ENCODE results near the gene SNAP23.

SNAP23 gene

DNA sequence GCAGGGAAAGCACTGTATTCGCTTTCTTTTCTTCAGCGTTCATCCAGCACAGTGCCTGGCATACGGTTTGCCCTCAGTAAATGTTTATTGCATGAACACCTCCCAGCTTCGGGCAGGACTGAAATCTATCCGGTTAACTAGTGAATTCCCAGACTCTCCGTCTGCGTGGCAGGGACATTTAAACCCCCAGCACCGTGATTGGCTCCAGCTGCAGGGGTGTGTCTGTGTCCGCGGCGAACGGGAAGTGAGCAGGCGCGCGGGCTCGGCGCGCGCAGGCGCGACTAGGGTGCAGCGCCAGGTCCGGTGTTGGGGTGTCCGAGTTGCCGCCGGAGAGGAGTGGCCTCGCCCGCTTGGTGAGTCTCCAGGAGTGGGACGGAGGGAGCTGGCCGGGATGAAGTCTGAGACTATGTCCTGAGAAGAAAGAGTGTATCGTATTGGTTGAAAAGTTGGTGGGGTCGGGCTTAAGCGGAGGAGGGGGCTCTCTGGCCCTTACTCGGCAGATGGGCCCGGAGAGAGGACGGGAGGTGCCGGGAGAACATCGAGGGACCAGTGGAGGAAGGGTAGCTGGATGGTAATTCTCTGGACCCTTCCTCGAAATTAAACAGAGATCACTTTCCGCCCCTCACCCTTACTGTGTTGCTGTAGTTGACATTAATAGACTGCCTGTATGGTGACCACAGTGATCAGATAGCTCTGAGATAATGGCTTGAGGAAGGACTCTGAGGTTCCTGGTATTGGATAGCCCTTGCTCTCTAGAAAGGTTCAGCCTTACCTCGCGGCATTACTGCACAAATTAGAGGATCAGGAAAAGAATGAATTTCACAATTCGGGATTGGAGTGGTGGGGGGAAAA, at the start of gene SNAP23:
SNAP23 (plus strand) TSS at position 274 of the 852 bp plus-strand sequence. CDS start 16,213 bp downstream, outside the sequence.
- peak; percentile 84 for DNase-seq

DNA sequence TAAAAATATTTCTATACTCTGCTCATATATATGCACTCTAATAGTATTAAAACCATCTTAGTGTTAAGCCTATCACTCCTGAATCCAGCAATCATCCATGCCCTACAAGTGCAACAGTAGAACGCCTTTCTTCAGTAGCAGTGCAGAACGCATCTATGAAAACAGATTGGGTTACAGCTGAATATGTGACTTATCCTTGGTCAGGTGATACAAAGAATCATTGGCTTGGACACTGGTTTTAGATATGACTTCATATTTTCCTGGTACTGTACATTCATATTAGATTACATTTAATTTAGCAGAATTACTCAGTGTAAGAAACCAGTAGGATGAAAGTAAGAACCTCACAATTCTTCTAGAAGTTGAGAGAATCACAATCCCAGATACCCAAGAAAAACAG, 47.8 kb upstream of the SNAP23 start:
- no peak for DNase-seq

DNA sequence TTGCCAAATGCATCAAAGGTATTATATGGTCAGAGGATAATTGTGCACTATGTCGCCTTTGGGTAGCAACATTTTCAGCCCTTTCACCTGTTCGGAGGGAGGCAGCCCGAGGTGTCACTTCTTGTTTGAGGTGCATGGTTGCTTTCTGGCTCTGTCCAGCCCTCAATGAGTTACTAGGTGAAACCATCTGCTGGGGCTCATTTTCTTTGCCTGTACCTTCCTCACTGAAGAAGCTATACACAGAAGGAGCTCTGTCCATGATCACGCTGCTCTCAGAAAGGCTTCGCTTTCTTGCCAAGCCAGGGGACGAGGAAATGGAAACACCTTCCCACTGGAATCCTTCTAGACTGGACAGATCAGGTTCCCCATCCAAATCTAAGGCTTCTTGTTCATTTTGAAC, 47.2 kb upstream of the SNAP23 start:
- no peak for DNase-seq

DNA sequence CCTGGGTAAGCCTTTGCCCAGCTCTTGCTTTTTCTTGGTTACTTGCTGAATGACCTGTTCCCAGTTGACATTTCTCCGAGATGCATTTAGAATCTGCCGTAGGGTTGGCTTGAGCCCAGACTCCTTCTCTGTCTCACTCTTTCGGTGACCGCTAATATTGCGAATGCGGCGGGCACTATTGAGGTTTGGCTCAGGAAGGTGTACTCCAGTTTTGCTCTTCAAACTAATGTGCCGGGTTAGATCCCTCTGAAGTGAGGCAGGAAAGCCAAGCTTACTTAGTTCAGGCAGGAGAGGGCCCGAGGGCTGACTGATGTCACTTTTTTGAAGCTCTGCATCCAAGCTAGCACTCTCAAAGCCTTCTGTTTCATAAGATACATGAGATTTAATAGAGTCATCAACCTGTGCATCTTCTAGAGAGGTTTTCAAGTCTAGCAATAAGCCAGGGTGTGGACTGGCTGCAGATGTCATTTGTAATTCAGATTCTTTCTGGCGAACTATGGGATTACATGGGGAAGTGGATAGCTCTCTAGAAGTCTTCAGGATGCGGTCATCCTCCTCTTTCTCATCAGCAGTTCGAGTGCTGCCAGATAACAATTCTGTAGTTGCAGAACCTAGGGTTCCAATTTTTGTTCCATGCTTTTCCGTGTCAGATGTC, 45.5 kb upstream of the SNAP23 start:
- no peak for DNase-seq

DNA sequence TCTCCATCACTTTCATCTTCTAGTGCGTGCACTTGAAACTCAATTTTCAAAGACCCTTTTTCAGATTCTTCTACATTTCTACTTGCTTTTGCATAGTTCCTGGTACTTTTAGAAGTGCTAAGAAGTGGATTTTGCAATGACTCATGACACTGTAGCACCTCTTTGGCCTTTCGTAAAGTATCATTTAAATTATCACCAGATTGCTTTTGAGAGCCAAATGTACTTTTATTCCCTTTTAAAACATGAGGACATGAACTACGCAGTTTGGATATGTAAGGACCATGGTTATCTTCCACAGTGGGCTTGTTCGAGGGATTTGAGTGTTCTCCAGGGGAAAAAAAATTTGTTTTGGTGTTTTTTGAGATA, 45.0 kb upstream of the SNAP23 start:
- DNase-seq = no peak

DNA sequence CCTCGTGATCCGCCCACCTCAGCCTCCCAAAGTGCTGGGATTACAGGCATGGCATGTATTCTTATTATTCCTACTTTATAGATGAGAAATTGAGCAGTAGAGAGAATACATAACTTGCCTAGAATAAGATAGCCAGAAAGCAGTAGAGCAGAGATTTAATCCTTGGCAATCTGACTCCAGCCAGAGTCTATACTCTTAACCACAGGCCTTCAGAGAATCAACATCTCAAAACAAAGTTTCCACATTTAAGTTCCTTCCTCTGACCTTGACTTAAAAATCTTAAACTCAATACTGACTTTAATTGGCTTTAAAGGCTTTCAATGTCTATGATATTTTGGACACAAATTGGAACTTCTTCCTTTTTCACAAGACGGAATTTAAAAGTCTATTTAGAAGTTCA, 41.6 kb upstream of the SNAP23 start:
- no peak for DNase-seq

DNA sequence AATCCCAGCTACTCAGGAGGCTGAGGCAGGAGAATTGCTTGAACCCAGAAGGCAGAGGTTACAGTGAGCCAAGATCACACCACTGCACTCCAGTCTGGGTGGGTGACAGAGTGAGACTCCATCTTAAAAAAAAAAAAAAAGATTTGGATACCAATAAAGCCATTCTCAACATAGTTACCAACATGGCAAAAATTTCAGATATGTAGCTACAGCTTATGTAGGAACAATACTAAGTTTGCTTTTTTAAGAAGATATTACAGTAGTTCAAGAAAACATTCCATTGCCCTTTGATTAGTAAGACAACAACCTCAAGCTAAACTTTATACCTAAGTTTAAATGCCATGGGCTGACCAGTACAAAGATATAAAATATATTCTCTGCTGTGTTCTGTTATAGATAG, 38.9 kb upstream of the SNAP23 start:
- no peak for DNase-seq

DNA sequence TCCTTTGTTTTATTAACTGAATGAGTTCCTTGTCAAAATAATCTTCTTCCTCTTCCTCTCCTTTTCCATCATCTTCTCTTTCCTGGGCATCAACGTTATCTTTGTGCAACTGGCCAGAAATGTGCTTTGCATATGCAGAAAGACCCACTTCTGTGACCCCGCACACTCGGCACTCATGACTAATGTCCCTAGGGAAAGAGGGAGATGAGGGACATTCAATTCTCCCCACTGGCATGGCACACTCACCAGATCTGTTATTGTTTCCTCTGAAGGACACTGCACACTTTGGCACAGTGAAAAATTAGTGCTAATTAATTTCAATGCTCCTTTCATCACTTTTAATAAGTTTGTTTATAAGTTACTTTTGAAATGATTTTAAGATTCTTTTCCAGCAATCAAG, 38.5 kb upstream of the SNAP23 start:
- no peak for DNase-seq

DNA sequence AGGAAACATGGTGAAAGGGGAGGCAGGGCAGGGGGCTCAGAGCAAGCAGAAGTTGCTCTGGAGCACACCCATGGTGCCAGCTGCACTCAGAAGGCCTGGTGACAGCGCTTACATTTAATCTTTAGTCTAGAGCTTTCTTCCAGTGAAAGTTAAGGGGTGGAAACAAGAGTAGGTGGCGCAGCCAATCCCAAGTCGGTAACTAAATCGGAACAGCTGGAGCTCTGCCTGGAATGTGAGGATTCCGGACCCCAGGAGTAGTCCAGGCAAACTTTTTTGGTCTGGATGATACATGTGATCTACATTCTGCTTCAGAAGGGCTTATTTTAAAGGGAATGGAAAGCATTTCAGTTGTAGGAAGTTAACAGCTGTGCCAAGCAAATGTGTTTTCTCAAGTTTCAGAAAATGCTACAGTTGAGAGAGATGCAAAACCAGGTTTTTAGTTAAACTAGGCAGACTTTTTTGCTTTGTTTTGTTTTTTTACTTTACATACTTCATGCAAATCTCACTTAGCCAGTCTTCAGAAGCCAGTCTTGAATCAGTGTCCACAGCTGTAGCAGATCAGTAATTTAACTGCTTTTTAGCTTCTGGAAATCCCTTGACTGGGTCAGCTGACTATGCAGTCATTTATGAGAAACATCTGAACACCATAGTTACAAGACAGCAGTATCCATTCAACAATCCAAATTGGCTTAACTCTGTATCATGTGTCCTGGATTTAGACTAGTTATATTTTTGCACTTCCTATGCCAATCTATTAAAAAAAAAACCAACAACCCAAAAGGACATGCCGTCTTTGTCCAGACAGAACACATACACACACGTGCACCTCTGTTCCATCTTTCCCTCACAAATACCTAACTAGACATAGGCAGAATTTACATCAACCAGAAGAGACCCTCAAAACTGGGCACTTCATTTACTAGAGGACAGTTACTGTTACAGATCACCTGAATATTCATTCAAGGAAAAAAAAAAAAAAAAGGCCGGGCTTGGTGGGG, 37.7 kb upstream of the SNAP23 start:
- no peak for DNase-seq

DNA sequence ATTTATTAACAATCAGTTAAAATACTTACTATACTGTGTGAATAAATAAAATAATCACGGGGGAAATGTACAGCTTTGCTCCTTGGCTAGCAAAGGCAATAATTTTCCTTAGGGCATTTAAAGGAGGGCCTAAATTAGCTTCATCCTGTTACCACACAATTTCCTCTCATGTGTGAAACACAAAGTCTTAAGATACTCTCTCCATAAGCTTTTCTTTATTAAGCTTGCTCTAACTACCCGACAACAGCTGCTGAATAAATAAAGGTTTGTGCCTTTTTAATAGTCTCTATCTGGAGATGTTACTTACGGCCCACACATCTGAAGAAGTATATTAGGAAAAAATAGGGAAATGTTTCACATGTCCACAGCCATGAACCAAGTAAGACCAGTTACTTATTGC, 34.2 kb upstream of the SNAP23 start:
- no peak for DNase-seq

DNA sequence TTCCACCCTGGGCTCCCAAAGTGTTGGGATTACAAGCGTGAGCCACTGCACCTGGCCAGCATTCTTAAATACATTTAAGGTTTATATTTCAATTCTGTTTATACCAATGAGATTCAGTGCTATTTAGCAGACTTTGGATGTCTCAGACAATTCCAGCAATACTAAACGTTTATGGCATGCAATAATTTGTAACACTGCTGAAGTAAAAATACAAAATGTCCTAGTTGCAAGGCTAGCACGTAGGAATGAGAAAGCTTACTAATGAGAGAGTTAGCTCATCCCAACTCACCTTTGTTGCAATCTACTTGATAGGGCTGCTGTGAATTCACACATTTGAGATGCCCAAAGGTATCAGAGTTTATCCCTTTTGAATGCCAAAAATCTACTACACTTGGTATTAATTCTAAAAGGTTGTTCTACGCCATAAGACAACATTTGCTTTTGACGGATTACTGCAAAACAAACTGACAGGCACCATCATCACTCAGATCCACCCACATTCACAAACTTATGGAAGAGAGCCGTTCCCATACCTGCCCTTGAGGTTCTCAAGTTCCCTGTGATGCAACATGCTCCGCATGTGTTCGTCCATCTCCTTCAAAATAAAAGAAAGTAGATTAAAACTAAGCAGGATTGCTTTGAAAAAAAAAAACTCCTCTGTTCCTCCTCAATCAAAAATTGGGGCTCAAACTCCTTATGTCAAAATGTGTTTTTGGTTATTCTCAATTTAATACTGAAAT, 29.7 kb upstream of the SNAP23 start:
- DNase-seq = no peak

DNA sequence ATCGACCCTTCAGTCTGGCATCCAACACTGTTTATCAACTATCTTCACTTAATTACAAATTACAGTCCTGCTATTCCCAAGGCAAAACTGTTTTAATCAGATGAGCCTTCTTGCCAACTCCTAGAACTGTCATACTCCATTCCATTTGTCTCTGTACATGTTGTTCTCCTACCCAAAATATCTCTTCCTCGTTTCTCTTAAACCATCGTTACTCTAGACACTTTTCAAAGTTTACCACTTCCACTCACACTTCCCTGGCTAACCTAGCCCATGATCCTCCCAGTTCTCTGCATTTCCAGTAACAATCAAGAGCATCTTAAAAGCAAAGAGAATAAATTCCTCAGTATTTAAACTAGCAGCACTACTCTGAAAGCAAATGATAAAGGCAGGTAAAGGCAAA, 24.4 kb upstream of the SNAP23 start:
- no peak for DNase-seq

DNA sequence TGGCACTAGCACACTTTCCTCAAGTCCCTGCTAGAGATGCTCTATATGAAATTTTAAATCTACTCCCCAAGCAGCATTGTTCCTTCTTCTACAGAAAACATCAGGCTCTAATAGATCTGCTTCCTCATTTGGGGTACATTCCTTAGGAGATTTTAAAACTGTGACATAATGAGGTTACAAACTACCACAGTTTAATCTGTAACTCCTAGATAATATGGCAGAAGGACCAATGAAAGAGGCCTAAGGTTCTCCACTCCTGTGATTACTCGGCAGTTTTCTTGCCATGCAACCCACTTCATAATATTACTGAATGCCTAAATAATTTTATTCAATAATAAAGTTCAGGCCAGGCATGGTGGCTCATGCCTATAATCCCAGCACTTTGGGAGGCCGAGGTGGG, 20.6 kb upstream of the SNAP23 start:
- no peak for DNase-seq

DNA sequence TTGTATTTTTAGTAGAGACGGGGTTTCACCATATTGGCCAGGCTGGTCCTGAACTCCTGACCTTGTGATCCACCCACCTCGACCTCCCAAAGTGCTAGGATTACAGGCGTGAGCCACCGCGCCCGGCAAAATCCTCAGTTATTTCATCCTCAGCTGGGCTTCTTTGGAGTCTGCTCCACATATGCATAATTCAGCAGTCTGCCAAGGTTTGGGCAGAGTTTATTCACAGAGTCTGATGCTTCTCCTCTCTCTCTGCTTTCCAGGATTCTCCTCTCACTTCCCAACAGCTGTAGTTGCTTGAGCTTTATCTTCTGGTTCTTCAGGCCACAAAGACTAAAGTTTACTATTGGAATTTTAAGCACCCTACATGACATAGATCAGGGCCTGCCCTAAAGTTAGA, 12.7 kb upstream of the SNAP23 start:
- no peak for DNase-seq

DNA sequence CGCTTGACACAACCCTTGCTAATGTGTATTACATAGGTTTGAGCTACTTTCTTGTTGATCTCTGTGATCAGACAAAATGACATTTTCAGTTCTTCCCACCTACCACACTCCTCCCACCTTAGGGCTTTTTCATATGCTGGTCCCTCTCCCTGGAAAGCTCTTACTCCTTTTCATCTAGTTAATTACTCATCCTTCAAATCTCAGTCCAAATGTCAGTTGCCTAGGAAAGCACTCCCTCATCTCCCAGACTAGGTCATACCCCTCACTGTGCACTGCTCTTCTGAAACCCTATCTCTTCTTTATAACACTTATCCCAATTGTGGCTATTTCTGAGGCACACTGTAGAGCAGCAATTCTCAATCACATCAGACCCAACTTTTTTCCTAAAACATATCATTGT, 11.8 kb upstream of the SNAP23 start:
- no peak for DNase-seq

DNA sequence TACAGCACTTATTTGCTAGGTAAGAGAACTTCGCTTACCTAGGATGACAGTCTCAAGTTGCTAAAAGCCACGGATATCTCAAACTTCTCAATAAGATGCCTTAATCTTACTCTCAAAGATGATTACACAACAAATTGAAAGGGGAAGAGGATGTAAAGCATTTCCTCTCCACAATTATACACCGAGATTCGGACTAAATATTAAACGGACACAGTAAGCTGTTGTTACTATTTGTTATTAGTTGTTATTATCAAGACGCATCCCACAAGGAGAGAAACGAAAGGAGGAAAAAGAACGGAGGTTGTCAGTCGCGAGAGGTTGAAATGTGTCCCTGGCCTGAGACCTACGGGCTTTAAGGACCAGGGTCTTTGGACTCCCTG, 5.2 kb upstream of the SNAP23 start:
- DNase-seq = no peak

DNA sequence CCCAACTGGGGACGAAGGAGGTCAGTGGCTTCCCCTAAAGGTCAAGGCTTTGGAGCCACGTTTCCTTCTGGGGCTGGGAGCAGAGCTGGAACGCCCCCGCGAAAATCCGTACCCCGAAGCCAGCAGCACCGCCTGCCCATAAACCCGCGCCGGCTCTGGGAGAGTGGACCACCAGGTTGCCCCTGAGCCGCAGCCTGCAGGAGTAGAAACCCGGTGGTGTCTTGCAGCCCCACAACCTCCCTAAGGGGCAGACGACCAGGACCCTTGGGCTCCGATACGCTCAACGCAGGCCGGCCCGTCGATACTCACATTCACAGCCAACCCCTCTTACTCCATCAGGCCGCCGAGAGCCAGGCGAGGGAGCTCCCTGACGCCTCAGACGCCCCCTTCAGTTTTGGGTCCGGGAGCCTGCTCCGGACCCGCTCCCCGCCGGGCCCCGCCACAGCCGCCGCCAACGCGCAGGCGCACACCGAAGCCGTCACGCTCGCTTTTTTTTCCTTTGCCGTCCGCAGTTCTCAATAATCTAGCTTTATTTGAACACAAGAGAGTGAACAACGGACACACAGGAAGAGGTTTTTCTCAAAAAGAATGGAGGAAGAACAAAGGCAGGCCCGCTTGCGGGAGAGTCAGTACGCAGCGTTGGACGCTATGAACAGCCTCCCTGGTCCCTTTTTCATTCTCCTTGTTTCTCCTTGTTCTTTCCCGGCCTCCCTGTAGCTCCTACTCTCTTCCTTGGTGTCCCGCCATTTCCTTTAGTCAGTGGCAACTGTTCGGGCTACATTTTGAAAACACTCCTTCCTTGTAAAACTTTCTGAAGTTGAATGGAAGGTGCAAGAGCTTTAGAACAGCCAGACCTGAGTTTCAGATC, 4.5 kb upstream of the SNAP23 start, which contains the start of gene ZNF106:
ZNF106 (minus strand) TSS at position 471 of the 868 bp plus-strand sequence. CDS start 18,852 bp downstream, outside the sequence.
- DNase-seq = peak; percentile 85 to 86

DNA sequence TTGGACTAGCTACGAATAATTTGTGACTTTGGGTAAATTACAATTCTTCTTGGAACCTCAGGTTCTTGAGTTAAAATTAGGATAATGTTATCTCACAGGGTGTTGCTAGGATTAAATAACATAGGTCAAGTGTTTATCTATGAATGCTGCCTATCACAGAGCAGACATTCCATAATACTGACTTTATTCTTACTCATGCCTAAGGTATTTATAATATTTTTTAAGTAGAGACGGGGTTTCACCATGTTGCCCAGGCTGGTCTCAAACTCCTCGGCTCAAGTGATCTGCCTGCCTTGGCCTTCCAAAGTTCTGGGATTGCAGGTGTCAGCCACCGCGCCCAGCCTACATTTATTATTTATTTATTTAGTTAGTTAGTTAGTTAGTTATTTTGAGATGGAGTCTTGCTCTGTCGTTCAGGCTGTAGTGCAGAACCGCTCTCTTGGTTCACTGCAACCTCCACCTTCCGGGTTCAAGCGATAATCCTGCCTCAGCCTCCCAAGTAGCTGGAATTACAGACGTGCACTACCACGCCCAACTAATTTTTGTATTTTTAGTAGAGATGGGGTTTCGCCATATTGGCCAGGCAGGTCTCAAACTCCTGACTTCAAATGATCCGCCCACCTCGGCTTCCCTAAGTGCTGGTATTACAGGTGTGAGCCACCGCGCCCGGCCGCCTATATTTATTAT, 3.8 kb upstream of the SNAP23 start:
- no peak for DNase-seq

DNA sequence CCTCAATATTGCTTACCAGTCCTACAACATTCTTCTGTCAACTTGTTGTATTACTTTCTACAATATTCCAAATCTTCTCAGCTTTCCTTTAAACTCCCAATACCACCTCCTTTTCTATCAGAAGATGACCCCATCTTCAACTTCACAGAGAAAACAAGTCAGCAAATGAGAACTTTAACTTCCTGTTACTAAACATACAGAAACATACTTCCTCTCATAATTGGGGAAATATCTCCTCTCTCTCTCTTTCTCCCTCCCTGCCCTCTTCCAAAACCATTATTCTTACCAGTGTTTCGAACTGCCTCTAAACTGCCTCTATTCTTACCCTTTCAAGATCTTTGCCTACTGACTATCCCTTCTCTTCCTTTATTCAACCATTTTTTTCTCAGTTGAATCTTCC, 1.8 kb upstream of the SNAP23 start:
- DNase-seq = no peak

DNA sequence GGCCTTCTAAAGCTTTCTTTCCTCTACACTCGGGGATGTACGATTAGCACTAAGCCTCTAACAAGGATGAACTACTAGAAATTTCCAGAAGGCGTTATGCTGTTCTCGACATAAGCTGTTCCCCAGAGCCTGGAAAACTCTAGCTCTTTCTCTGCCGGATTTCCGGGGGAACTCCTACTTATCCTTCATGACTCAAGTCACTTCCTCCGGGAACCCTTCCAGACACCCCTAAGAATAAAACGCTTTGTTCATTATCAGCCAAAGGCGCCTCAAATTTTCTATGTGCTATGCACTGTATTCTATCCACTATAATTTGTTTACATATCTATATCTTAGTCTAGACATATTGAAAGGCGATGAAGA, 455 bp upstream of the SNAP23 start:
- DNase-seq = peak in 1 of 2 donors; percentile 48
